NCI-H345 (cell line): ENCODE data around the gene GH1.
"Not testable (repeated sequence)": the region's sequence is repeated elsewhere in the genome, so short reads cannot be mapped to it uniquely, and the experiment has no call there.

ENCODE experiments used
- DNase-seq: peaks from one replicate; lab custom pipeline; 2025; lab: John Stamatoyannopoulos, UW

GH1 gene

DNA sequence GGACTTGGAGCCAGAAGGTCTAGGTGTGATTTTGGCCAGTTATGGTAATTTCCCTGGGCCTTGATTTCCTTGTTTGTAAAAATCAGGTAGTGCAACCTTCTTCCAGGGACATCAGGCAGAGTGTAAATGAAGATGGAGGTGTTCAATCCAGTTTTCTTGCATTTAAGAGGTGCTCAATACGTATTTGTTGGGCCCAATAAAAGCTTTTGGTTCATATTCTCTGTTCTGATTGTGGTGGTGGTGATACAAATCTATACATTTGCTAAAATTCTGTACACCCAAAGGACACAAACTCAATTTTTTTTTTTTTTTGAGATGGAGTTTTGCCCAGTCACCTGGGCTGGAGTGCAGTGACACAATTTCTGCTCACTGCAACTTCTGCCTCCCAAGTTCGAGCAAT is 7.5 kb upstream of the GH1 start:
- no peak for DNase-seq

DNA sequence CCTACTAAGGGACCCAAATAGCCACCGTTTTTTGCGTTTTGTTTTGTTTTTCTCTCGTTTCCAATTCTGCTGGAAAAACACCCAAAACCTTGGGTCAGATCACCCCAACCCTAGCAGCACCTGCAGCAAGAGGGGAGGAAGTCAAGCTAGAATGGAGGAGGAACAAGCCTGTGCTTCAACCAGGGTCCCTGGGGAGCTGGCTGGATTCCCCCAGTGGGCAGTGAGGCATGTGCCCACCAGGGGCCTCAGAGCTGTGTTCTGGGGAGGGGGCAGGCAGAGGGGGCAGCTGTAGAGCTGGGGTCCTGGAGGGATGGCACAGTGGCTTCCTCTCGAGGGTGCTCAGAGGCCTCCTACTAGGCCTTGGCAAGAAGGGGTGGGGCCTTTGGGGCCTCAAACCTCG is 7.0 kb upstream of the GH1 start:
- DNase-seq: no peak

DNA sequence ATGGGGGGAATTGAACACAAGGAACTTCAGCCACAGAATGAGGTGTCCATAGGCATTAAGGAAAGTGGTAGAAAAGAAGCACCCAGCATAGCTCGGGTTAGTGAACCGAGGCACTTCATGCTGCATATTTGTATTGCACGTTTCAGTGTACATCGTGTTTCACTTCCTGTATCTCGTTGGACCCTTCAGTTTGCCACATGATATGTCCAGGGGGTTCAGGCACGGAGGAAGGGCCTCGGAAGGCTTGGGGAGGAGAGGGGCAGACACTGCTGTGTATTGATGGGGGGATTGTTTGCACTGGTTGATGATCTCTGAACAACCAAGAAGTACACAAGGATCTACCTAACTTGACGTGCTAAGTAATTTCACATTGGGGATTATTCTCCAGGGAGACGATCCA is 3.8 kb upstream of the GH1 start:
- not testable (repeated sequence) for DNase-seq

DNA sequence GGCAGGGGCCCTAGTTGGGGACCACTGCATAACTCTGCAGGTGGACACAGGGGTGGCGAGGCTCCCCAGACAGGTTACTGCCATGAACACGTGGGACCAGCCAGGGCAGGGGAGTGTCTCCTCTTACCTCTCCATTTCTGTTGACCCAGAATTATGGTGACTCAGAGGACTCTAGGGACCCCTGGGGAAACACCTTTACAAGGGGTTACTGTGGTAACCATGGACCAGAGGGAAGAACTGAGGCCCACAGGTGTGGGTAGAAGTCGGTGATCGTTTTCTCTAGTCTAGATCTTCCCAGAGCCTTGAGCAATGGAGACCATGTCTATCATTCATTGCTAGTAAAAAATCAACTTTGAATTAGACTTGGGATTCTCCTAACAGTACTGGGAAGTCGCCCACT is 2.1 kb upstream of the GH1 start:
- not testable (repeated sequence) for DNase-seq

DNA sequence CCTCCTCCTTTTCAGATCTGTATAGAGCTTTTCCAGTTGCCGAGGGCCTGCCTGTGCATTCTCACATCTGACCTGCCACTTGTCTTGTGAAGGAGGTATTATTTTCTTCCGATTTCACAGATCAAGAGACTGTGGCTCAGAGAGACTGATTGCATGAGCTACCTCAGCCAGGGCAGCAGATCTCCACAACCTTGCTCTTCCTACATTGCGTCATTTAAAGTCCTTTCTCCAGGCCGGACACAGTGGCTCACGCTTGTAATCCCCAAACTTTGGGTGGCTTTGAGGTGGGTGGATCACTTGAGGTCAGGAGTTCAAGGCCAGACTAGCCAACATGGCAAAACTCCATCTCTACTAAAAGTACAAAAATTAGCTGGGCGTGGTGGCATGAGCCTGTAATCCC is 1.4 kb upstream of the GH1 start:
- DNase-seq: not testable (repeated sequence)

DNA sequence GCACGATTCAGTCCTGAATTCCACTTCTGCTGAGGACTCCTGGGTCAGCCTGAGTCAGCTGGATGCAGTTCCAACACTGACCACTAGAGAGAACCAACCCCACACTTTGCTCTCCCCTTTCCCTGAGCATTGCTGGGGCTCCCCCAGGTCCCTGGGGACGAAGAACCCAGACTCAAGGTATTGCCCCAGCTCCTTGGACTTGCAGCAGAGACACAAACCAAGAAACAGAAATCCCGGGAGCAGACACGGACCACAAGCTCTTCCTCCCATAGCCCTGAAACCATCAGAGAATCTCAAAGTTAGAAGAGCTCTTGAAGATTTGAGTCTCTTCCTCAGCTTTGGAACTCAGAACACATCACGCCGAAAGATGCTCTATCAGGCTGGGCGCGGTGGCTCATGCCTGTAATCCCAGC is 678 bp upstream of the GH1 start:
- DNase-seq: peak; percentile 41

DNA sequence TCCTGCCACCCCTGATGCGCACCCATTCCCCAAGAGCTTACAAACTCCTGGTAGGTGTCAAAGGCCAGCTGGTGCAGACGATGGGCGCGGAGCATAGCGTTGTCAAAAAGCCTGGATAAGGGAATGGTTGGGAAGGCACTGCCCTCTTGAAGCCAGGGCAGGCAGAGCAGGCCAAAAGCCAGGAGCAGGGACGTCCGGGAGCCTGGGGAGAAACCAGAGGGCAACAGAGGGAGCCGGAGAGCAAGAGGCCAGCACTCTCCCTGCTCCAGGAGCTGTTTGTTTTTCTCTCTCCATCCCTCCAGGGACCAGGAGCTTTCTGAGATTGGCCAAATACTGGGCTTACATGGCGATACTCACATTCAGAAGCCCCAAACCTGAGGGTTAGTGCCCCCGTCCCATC is 334 bp downstream of the GH1 start:
- no peak for DNase-seq

DNA sequence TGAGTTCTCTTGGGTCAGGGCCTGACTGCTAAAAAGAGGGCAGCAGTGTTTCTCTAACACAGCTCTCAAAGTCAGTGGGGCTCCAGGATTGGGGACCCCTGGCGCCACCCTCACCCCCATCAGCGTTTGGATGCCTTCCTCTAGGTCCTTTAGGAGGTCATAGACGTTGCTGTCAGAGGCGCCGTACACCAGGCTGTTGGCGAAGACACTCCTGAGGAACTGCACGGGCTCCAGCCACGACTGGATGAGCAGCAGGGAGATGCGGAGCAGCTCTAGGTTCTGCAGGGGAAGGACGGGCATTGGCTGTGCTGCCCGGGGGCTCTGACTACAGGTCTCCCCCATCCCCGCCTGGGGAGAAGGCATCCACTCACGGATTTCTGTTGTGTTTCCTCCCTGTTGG is 993 bp downstream of the GH1 start:
- DNase-seq: no peak

- not testable (repeated sequence) for DNase-seq
These were observed 1.4 kb downstream of the GH1 start for GRCh38 chr17:63917206-63917605.

DNA sequence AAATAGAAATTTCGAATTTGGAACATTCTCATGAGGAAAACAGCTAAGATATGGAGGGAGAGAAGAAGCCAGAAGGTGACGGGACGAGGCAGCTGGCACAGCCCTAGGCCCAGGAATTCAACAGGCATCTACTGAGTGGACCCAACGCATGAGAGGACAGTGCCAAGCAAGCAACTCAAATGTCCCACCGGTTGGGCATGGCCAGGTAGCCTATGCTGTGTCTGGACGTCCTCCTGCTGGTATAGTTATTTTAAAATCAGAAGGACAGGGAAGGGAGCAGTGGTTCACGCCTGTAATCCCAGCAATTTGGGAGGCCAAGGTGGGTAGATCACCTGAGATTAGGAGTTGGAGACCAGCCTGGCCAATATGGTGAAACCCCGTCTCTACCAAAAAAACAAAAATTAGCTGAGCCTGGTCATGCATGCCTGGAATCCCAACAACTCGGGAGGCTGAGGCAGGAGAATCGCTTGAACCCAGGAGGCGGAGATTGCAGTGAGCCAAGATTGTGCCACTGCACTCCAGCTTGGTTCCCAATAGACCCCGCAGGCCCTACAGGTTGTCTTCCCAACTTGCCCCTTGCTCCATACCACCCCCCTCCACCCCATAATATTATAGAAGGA is 2.0 kb downstream of the GH1 start:
- DNase-seq: no peak

GRCh38 chr17:63915753-63916152 is 2.9 kb downstream of the GH1 start:
- DNase-seq: not testable (repeated sequence)

DNA sequence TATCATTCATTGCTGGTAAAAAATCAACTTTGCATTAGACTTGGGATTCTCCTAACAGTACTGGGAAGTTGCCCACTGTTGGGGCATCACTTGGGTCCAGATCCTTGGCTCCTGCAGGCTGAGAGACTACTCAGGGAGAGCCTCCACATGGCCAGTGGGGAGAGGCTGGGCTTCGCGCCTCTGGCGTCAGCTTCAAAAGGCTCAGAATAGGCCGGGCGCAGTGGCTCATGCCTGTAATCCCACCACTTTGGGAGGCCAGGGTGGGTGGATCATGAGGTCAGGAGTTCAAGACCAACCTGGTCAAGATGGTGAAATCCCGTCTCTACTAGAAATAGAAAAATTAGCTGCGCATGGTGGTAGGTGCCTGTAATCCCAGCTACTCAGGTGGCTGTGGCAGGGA is 4.2 kb downstream of the GH1 start:
- DNase-seq: no peak

DNA sequence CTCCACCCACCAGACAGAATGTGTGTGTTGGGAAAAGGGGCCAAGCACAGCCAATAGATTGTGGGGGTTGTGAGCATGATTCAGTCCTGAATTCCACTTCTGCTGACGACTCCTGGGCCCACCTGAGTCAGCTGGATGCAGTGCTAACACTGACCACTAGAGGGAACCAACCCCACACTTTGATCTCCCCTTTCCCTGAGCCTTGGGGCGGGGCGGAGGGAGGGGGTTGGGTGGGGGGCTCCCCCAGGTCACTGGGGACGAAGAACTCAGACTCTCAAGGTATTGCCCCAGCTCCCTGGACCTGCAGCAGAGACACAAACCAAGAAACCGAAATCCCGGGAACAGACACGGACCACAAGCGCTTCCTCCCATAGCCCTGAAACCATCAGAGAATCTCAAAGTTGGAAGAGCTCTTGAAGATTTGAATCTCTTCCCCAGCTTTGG is 7.0 kb downstream of the GH1 start:
- peak; percentile 15 for DNase-seq

DNA sequence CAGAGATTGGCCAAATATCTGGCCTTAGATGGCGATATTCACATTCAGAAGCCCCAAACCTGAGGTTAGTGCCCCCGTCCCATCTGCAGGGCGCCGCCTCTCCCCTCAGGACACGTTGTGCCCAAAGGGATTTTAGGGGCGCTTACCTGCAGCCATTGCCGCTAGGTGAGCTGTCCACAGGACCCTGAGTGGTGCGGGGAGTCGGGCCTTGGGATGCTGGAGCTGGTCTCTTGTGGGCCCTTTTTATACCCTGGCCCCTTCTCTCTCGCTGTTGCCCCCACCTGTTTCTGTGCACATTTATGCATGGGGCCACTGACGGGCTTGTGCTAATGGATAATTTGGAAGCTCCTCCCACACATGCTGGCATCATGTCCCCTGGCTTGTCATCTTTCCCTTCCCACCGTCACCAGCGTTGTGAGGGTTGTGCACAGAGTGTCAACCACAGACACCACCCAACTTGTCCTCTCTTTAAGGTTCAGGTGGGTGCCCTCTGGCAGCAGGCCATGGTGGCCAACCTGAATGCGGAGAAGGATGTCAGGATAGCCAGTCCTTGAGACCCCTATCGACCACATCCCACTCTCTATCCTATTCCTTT is 7.5 kb downstream of the GH1 start, which contains the start of gene CSHL1:
Gene CSHL1 (minus strand): TSS at position 218 of the 595 bp plus-strand sequence. CDS start 62 bp downstream, at position 156.
- DNase-seq: no peak

DNA sequence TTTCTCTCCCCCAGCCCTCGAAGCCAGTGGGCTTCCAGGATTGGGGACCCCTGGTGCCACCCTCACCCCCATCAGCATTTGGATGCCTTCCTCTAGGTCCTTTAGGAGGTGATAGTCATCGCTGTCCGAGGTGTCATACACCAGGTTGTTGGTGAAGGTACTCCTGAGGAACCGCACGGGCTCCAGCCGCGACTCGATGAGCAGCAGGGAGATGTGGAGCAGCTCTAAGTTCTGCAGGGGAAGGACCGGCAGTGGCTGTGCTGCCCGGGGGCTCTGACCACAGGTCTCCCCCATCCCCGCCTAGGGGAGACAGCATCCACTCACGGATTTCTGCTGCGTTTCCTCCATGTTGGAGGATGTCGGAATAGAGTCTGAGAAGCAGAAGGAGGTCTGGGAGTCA is 8.5 kb downstream of the GH1 start:
- no peak for DNase-seq

GRCh38 chr17:63909586-63909985 is 9.1 kb downstream of the GH1 start:
- not testable (repeated sequence) for DNase-seq

GRCh38 chr17:63907161-63907778 is 11.4 kb downstream of the GH1 start:
- not testable (repeated sequence) for DNase-seq

DNA sequence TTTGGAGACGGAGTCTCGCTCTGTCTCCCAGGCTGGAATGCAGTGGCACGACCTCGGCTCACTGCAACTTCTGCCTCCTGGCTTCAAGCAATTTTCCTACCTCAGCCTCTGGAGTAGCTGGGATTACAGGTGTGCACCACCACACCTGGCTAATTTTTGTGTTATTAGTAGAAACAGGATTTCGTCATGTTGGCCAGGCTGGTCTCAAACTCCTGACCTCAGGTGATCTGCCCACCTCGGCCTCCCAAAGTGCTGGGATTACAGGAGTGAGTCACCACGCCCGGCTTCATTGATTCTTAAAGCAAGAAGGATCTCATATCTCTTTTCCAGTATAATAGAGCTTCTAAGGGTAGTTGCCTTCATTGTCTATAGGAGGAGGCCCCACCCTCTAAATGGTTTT is 13.8 kb downstream of the GH1 start:
- not testable (repeated sequence) for DNase-seq

DNA sequence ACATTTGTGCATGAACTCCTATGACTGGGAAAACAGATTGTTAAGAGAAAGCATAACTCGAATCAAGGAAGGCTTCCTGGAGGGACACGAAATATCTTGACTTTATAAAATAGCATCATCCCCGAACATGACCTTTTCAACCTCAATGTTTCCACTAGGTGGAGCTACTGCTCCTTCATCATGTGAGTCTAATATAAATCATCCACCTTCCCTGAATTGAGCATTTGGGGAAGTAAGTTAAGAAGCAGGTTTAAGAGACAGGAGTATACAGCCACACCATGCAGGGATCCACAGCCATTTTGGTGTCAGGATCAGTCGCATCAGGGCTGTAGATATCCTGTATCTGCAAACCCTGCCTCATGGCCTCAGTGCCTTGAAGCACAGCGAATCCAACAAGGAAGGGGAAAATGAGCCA is 14.8 kb downstream of the GH1 start:
- peak; percentile 1 for DNase-seq

DNA sequence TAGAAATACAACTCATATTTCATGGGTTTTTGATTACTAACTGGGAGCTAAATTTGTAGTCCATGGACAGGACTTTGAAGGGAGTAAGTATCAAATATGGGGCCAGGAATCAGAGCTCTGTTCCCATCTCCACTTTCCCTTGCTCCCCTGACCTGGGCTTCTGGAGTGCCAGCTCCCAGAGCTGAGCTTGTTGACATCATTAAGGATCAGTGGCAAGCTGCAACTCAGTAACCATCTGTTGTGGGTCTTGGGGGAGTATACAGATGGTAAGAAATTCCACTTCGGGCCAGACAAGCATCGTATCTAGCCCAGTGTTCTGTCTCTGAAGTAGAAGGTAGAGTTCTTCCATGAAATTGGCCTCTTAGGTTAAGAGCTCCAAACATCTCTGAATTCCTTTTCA is 16.7 kb downstream of the GH1 start:
- DNase-seq: not testable (repeated sequence)

- DNase-seq: not testable (repeated sequence)
These were observed 19.5 kb downstream of the GH1 start for GRCh38 chr17:63898899-63899798.
